Lung (tissue), 12 donors: ENCODE data around the gene MYDGF. TPM values are rescaled to one million over a fixed set of nuclear protein-coding genes. Genes with fewer than 3 reads are reported as not detected.

ENCODE experiments used
- ATAC-seq: fragments of 200-7000 bp; cut with Tn5 transposase; one replicate; pipeline ENCODE4 v1.9.1; 2020; ENCODE audit warnings: moderate number of reproducible peaks; ENCODE audit not compliant: insufficient read depth, low FRiP score
- DNase-seq, 3 donors: peaks; one replicate each; pipeline ENCODE4 v3.0.0-alpha.2; 2013 to 2017
- H3K27ac ChIP-seq, 2 donors: one replicate each; pipeline ENCODE4 v1.5.1; 2013; ENCODE audit warnings: mild to moderate bottlenecking in 2 of 2, moderate library complexity in 2 of 2, control low read depth in 1 of 2, inconsistent platforms in 1 of 2, low read depth in 1 of 2, low read length in 1 of 2
- H3K27me3 ChIP-seq, 3 donors: one replicate each; pipeline ENCODE4 v1.5.1; 2013; ENCODE audit warnings: low read length in 2 of 3; ENCODE audit not compliant: control insufficient read depth in 3 of 3, insufficient read depth in 3 of 3
- H3K36me3 ChIP-seq, 4 donors: one replicate each; pipeline ENCODE4 v1.5.1; 2013; ENCODE audit warnings: low read length in 4 of 4, mild to moderate bottlenecking in 1 of 4, moderate library complexity in 1 of 4; ENCODE audit not compliant: control insufficient read depth in 4 of 4, insufficient read depth in 4 of 4
- H3K4me1 ChIP-seq, 5 donors: one replicate each; pipeline ENCODE4 v1.5.1; 2013; ENCODE audit warnings: low read length in 5 of 5, mild to moderate bottlenecking in 2 of 5, moderate library complexity in 1 of 5; ENCODE audit not compliant: control insufficient read depth in 5 of 5, insufficient read depth in 5 of 5
- H3K4me3 ChIP-seq: one replicate; pipeline ENCODE4 v1.5.1; 2013; ENCODE audit warnings: mild to moderate bottlenecking, control low read depth, moderate library complexity
- H3K9ac ChIP-seq, 2 donors: one replicate each; pipeline ENCODE4 v1.5.1; 2013; ENCODE audit warnings: low read length in 2 of 2, control low read depth in 1 of 2; ENCODE audit not compliant: insufficient read depth in 1 of 2
- H3K9me3 ChIP-seq, 4 donors: one replicate each; pipeline ENCODE4 v1.5.1; 2013; ENCODE audit warnings: low read length in 3 of 4, mild to moderate bottlenecking in 1 of 4, moderate library complexity in 1 of 4; ENCODE audit not compliant: control insufficient read depth in 4 of 4, insufficient read depth in 3 of 4
- CTCF ChIP-seq: IDR thresholded peaks from 2 replicates; pipeline ENCODE4 v1.5.1; 2012; ENCODE audit warnings: mild to moderate bottlenecking; ENCODE audit errors: control extremely low read depth, extremely low read depth
- WGBS, 2 donors: extraction: QIAGEN DNeasy Blood & Tissue Kit; methylation state at CpG; one replicate each; pipeline ENCODE4 v1.1.7; 2013; 5-methylcytosine and 5-hydroxymethylcytosine counted together
- polyA plus RNA-seq, 2 donors: library from polyadenylated mRNA; stranded (reverse); fragments of 200-250 nt; gene quantifications; one replicate each; pipeline ENCODE4 v1.2.1, GENCODE V29; 2013
- total RNA-seq, 2 donors: library from RNA; depleted of rRNA in 1 of 2; stranded (reverse); fragments of >200 nt in 1 of 2; gene quantifications; one replicate each; pipeline ENCODE4 v1.2.1, GENCODE V29; 2014 to 2021
- donor health status: control.
- donor health status: control.
- donor health status: Bipolar disorder and iron deficiency.
- donor health status: healthy.
- donor health status: DM: yes; HTN: yes; CAD: no.

MYDGF gene
- total and polyA plus RNA-seq, 4 donors = 70.4 to 280 (median 142) TPM

GRCh38 chr19:4699826-4700692 lies 29.9 kb upstream of the MYDGF start:
- Histone ChIP-seq H3K27me3 (no peaks in the 10 kb centered on the region), H3K4me1 (no peaks in the 10 kb centered on the region), H3K4me3 (no peak overlapping the region), H3K36me3 (peaks cover 22 to 76% (median 26%) of the 10 kb centered on the region in 4 donors), H3K9me3 (no peaks in the 10 kb centered on the region), H3K27ac (no peak overlapping the region), H3K9ac (no peak overlapping the region)
- ATAC-seq (no peak), DNase-seq (no peak)
- 90 to 93% methylated on average over 33 of the region's 33 CpGs for WGBS, 2 donors
- TF ChIP-seq CTCF = no peak

- Histone ChIP-seq H3K27me3 (no peaks in the 10 kb centered on the region), H3K9me3 (no peaks in the 10 kb centered on the region), H3K4me3 (no peak overlapping the region), H3K4me1 (peaks cover 0 to 1% (median 0%) of the 10 kb centered on the region in 5 donors), H3K36me3 (peaks cover 30 to 85% (median 35%) of the 10 kb centered on the region in 4 donors), H3K27ac (no peak overlapping the region), H3K9ac (no peak overlapping the region)
- WGBS, 2 donors = 93 to 95% methylated on average over 14 of the region's 14 CpGs
- TF ChIP-seq CTCF = no peak
- ATAC-seq (no peak), DNase-seq (no peak)
Measured at GRCh38 chr19:4697304-4697703, 27.2 kb upstream of the MYDGF start.

- TF ChIP-seq CTCF = no peak
- peaks cover 27 to 78% (median 34%) of the 10 kb centered on the region in 4 donors for H3K36me3 ChIP-seq
- WGBS, 2 donors = 83 to 90% methylated on average over 16 to 19 of the region's 19 CpGs
- H3K4me1 ChIP-seq = peaks cover 0 to 2% (median 0%) of the 10 kb centered on the region in 5 donors
- H3K27me3 ChIP-seq = no peaks in the 10 kb centered on the region
- H3K9me3 ChIP-seq = no peaks in the 10 kb centered on the region
- DNase-seq (no peak), ATAC-seq (no peak)
- H3K4me3 ChIP-seq = no peak overlapping the region
- H3K27ac ChIP-seq = peak overlapping the region in 1 of 2 donors; percentile 4
- no peak overlapping the region for H3K9ac ChIP-seq
Measured at GRCh38 chr19:4695224-4695731, 25.1 kb upstream of the MYDGF start.
